Neural progenitor cell (in vitro differentiated cells): ENCODE results near the gene CFAP20DC. TPM values are rescaled to one million over a fixed set of nuclear protein-coding genes. Genes with fewer than 3 reads are reported as not detected.

ENCODE experiments used
- DNase-seq: peaks from one replicate; pipeline ENCODE4 v3.0.0-alpha.2; 2016; ENCODE audit warnings: low spot score
- H2AFZ ChIP-seq: fragments of 200-600 bp; sonication (generic); replicated peaks from 2 replicates; pipeline ENCODE4 v1.6.1; 2016; ENCODE audit warnings: antibody characterized with exemption
- H3F3A ChIP-seq: fragments of 200-600 bp; sonication (generic); 2 replicates; pipeline ENCODE4 v1.6.1; 2016; ENCODE audit warnings: antibody characterized with exemption, low read depth
- H3K27ac ChIP-seq: fragments of 200-600 bp; sonication (generic); 2 replicates; pipeline ENCODE4 v1.5.1; 2016; ENCODE audit warnings: mild to moderate bottlenecking
- H3K27me3 ChIP-seq: fragments of 200-600 bp; sonication (generic); 2 replicates; pipeline ENCODE4 v1.6.1; 2016; ENCODE audit warnings: mild to moderate bottlenecking, moderate library complexity
- H3K36me3 ChIP-seq: fragments of 200-600 bp; sonication (generic); 2 replicates; pipeline ENCODE4 v1.5.1; 2016
- H3K4me1 ChIP-seq: fragments of 200-600 bp; sonication (generic); 2 replicates; pipeline ENCODE4 v1.6.1; 2016; ENCODE audit warnings: mixed run types
- H3K4me2 ChIP-seq: fragments of 200-600 bp; sonication (generic); 2 replicates; pipeline ENCODE4 v1.6.1; 2016
- H3K4me3 ChIP-seq: fragments of 200-600 bp; sonication (generic); 2 replicates; pipeline ENCODE4 v1.5.1; 2016
- H3K79me2 ChIP-seq: fragments of 200-600 bp; sonication (generic); 2 replicates; pipeline ENCODE4 v1.6.1; 2016; ENCODE audit warnings: low read depth
- H3K9ac ChIP-seq: fragments of 200-600 bp; sonication (generic); 2 replicates; pipeline ENCODE4 v1.6.1; 2016
- H3K9me3 ChIP-seq: fragments of 200-600 bp; sonication (generic); 2 replicates; pipeline ENCODE4 v1.5.1; 2016; ENCODE audit warnings: low read depth
- H4K20me1 ChIP-seq: fragments of 200-600 bp; sonication (generic); 2 replicates; pipeline ENCODE4 v1.6.1; 2016; ENCODE audit warnings: low read depth
- H3K27ac Mint-ChIP-seq: 3 replicates; pipeline ENCODE4 v1.8.0; 2021; ENCODE audit warnings: mixed read lengths
- H3K27me3 Mint-ChIP-seq: 2 replicates; pipeline ENCODE4 v1.8.0; 2022; ENCODE audit warnings: low read depth, mild to moderate bottlenecking, inconsistent platforms, moderate library complexity, mixed read lengths; ENCODE audit not compliant: insufficient read depth
- H3K36me3 Mint-ChIP-seq: 3 replicates; pipeline ENCODE4 v1.8.0; 2021; ENCODE audit warnings: mixed read lengths
- H3K4me1 Mint-ChIP-seq: 3 replicates; pipeline ENCODE4 v1.8.0; 2021; ENCODE audit warnings: mixed read lengths
- H3K4me3 Mint-ChIP-seq: 3 replicates; pipeline ENCODE4 v1.8.0; 2021; ENCODE audit warnings: mild to moderate bottlenecking, moderate library complexity, mixed read lengths
- H3K9me3 Mint-ChIP-seq: 3 replicates; pipeline ENCODE4 v1.8.0; 2020; ENCODE audit warnings: mixed read lengths
- EZH2 ChIP-seq: fragments of 200-600 bp; sonication (generic); IDR thresholded peaks from 2 replicates; pipeline ENCODE4 v1.6.1; 2017; ENCODE audit warnings: antibody characterized with exemption, mild to moderate bottlenecking, moderate library complexity
- EZH2phosphoT487 ChIP-seq: fragments of 200-600 bp; sonication (generic); IDR thresholded peaks from 2 replicates; pipeline ENCODE4 v1.6.1; 2017; ENCODE audit warnings: antibody characterized with exemption
- total RNA-seq: library from RNA; depleted of rRNA; stranded (reverse); fragments of >200 nt; gene quantifications from 2 replicates; pipeline ENCODE4 v1.2.3, GENCODE V29; 2015; ENCODE audit warnings: low replicate concordance
- TF ChIP-seq, protein P1 (sequence below): fragments of 200-600 bp; sonication (generic); IDR thresholded peaks from 2 replicates; pipeline ENCODE4 v1.5.1; 2017; ENCODE audit warnings: antibody characterized with exemption, mild to moderate bottlenecking

CFAP20DC gene
- total RNA-seq, 1 donor from 2014 or later = 14.0 TPM

DNA sequence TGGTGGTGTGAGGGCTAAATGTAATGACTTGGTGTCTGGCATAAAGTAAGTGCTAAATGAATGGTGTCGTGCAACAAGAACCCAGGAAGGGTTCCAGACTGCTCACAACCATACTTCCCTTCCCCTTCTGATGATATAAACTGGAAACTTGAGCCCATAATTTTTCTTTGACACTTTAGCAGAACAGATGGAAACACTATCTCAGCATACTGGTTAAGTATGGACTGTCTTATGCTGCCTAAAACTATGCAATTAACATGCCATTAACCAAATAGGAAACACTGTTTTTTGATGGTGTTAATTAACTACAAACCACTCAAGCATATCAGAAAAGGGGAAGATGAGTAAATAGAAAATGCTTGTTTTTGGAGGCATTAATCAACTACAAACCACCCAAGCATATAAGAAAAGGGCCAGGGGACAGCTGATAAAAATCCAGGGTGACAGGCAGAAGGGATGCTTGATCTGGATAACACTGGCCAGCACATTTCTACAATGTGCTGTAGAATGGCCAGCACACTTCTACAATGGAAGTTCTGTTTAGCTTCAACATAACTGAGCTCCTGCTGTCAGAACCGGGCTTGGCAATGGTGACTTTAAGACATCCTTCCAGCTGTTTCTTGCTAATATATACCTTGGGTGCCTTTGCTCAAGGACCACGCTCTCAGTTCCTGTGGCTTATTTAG is 297.8 kb downstream of the CFAP20DC start:
- Mint-ChIP-seq H3K9me3 (no peaks in the 10 kb centered on the region), H3K4me1 (no peaks in the 10 kb centered on the region), H3K27ac (no peak overlapping the region), H3K27me3 (no peaks in the 10 kb centered on the region), H3K4me3 (no peak overlapping the region), H3K36me3 (no peaks in the 10 kb centered on the region)
- TF ChIP-seq EZH2phosphoT487 = no peak
- TF ChIP-seq EZH2 = no peak
- TF ChIP-seq, protein P1, sequence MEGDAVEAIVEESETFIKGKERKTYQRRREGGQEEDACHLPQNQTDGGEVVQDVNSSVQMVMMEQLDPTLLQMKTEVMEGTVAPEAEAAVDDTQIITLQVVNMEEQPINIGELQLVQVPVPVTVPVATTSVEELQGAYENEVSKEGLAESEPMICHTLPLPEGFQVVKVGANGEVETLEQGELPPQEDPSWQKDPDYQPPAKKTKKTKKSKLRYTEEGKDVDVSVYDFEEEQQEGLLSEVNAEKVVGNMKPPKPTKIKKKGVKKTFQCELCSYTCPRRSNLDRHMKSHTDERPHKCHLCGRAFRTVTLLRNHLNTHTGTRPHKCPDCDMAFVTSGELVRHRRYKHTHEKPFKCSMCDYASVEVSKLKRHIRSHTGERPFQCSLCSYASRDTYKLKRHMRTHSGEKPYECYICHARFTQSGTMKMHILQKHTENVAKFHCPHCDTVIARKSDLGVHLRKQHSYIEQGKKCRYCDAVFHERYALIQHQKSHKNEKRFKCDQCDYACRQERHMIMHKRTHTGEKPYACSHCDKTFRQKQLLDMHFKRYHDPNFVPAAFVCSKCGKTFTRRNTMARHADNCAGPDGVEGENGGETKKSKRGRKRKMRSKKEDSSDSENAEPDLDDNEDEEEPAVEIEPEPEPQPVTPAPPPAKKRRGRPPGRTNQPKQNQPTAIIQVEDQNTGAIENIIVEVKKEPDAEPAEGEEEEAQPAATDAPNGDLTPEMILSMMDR = no peak
- Histone ChIP-seq H4K20me1 (no peaks in the 10 kb centered on the region), H3K27me3 (no peaks in the 10 kb centered on the region), H3K4me3 (no peak overlapping the region), H3F3A (no peaks in the 10 kb centered on the region), H3K79me2 (no peaks in the 10 kb centered on the region), H3K36me3 (no peaks in the 10 kb centered on the region), H3K9me3 (no peaks in the 10 kb centered on the region), H3K4me1 (no peaks in the 10 kb centered on the region), H3K4me2 (no peak overlapping the region), H3K9ac (no peak overlapping the region), H3K27ac (no peak overlapping the region), H2AFZ (no peak overlapping the region)
- DNase-seq = no peak

DNA sequence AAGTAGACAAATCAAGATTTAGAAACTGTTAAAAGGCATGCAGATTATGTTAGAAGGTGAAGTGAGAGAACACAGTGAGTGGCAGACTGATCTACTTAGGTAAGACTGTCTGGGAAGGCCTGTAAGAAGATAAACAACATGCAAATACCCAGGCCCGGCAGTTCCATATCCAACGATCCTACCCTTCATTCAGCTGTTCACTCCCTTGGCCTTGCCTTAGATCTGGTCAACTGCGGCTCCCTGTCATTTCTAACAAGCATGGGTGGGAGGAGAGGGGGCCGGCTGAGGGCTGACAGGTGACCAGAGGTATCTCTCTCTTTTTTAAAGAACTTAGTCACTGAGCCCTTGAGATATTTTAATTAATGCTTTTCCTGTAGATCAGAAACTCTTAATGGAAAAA is 298.6 kb downstream of the CFAP20DC start:
- Histone ChIP-seq H3K9me3 (no peaks in the 10 kb centered on the region), H4K20me1 (no peaks in the 10 kb centered on the region), H3K36me3 (no peaks in the 10 kb centered on the region), H3K4me1 (no peaks in the 10 kb centered on the region), H3K9ac (no peak overlapping the region), H3F3A (no peaks in the 10 kb centered on the region), H3K79me2 (no peaks in the 10 kb centered on the region), H3K27ac (no peak overlapping the region), H3K27me3 (no peaks in the 10 kb centered on the region), H3K4me3 (no peak overlapping the region), H2AFZ (no peak overlapping the region), H3K4me2 (no peak overlapping the region)
- Mint-ChIP-seq H3K4me1 (no peaks in the 10 kb centered on the region), H3K9me3 (no peaks in the 10 kb centered on the region), H3K36me3 (no peaks in the 10 kb centered on the region), H3K27ac (no peak overlapping the region), H3K27me3 (no peaks in the 10 kb centered on the region), H3K4me3 (no peak overlapping the region)
- DNase-seq = no peak
- TF ChIP-seq EZH2phosphoT487 (no peak), EZH2 (no peak)
- TF ChIP-seq, protein P1 = no peak

DNA sequence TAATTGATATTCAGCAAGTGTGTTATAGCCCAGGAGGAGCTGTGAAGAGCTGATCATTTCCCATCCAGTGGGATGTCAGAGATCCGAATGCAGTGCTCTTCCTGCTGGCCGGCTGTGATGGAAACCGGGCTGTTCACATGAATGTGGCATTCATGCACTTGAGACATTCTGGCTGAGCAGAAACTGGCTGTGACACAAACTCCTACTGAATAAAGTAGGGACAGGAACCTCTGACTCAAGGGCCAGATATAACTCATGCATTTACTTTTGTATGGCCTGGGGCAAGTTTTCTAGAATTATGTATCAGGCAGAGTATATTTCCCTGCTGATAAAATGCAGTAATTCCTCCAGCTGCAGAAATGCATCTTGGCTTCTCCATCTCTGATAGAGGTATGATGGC is 299.9 kb downstream of the CFAP20DC start:
- H3K36me3 Mint-ChIP-seq = no peaks in the 10 kb centered on the region
- H3K9me3 Mint-ChIP-seq = no peaks in the 10 kb centered on the region
- no peak overlapping the region for H3K27ac Mint-ChIP-seq
- H3K4me2 ChIP-seq = no peak overlapping the region
- H2AFZ ChIP-seq = no peak overlapping the region
- H3K4me1 Mint-ChIP-seq = no peaks in the 10 kb centered on the region
- H3F3A ChIP-seq = no peaks in the 10 kb centered on the region
- H3K9ac ChIP-seq = no peak overlapping the region
- H3K27me3 Mint-ChIP-seq = no peaks in the 10 kb centered on the region
- no peaks in the 10 kb centered on the region for H3K36me3 ChIP-seq
- no peak overlapping the region for H3K27ac ChIP-seq
- H4K20me1 ChIP-seq = no peaks in the 10 kb centered on the region
- no peak overlapping the region for H3K4me3 ChIP-seq
- TF ChIP-seq EZH2phosphoT487 (no peak), EZH2 (no peak)
- TF ChIP-seq, protein P1 = no peak
- no peak for DNase-seq
- H3K27me3 ChIP-seq = no peaks in the 10 kb centered on the region
- H3K4me3 Mint-ChIP-seq = no peak overlapping the region
- H3K9me3 ChIP-seq = no peaks in the 10 kb centered on the region
- no peaks in the 10 kb centered on the region for H3K4me1 ChIP-seq
- no peaks in the 10 kb centered on the region for H3K79me2 ChIP-seq
